ENCODE measurements around the gene FOSB.

The FOSB gene

DNA sequence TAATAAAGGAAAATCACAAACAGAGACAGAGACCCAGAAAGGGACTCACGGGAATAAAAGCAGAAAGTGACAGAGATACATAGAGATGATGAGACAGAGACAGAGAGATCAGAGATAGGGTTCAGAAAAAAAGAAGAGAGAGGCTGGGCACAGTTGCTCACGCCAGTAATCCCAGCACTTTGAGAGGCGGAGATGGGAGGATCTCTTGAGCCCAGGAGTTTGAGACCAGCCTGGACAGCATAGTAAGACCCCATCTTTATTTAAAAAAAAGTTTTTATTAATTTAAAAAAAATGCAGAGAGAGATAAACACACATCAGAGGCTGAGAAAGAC, 19.4 kb upstream of the FOSB start:
- Histone ChIP-seq H3K4me1 (ENCODE audit: control insufficient read depth, insufficient read depth, low read depth, low read length) (peaks cover 23% of the 10 kb centered on the region), H2BK120ac (ENCODE audit: low read depth, low read length) (no peak overlapping the region), H2BK5ac (ENCODE audit: low read depth, low read length, poor library complexity, severe bottlenecking) (no peak overlapping the region), H2AK5ac (ENCODE audit: low read length, severe bottlenecking) (no peak overlapping the region), H3K18ac (ENCODE audit: low read depth in 1 of 2, low read length in 2 of 2) (no peak overlapping the region), H4K91ac (ENCODE audit: low read length) (no peak overlapping the region), H3K9me3 (ENCODE audit: control insufficient read depth, low read length) (no peaks in the 10 kb centered on the region), H3K4ac (ENCODE audit: low read depth in 1 of 2, low read length in 2 of 2) (no peak overlapping the region), H3K23ac (ENCODE audit: low read length in 2 of 2) (no peak overlapping the region), H3K79me1 (replicated peaks; ENCODE audit: low read length, poor library complexity, severe bottlenecking) (no peaks in the 10 kb centered on the region), H2AFZ (ENCODE audit: low read depth, low read length) (no peak overlapping the region), H3K4me3 (ENCODE audit: insufficient read depth in 1 of 2, low read depth in 1 of 2, low read length in 2 of 2) (no peak overlapping the region), H2BK15ac (ENCODE audit: low read depth, poor library complexity, severe bottlenecking) (no peak overlapping the region), H4K8ac (ENCODE audit: low read length) (no peak overlapping the region), H3K9ac (ENCODE audit: low read length) (no peak overlapping the region), H3K36me3 (ENCODE audit: control insufficient read depth in 1 of 2, insufficient read depth in 2 of 2, low read depth in 1 of 2, low read length in 2 of 2) (no peaks in the 10 kb centered on the region), H3K4me2 (ENCODE audit: low read length, poor library complexity, severe bottlenecking) (no peak overlapping the region), H3K14ac (ENCODE audit: low read length in 2 of 2) (no peak overlapping the region), H2BK12ac (ENCODE audit: low read length in 2 of 2) (no peak overlapping the region), H3K27ac (ENCODE audit: low read length, poor library complexity, severe bottlenecking) (no peak overlapping the region), H3K27me3 (ENCODE audit: control insufficient read depth in 1 of 2, insufficient read depth in 1 of 2, low read length in 2 of 2) (no peaks in the 10 kb centered on the region)
- no peak for DNase-seq
- 94% methylated on average over 1 of the region's 3 CpGs for WGBS

DNA sequence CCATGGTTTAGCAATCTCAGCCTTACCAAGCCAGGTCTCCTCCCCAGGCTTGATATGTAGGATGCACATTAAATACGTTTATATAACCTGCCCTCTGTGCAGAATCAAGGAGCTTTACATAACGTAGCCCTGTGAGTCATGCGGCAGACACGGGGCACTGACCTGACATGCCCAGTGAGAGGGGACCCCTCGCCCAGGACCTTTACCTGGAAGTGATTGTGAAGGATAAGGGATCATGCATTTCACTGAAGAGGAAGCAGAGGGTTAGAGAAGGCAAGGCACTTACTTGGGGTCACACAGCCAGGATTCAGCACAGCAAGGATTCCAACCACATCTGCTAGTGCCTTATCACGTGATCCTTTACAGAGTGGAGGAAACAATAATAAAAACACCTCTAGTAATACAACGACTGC, 18.9 kb upstream of the FOSB start:
- H2BK120ac ChIP-seq (ENCODE audit: low read depth, low read length) = no peak overlapping the region
- WGBS = 45% methylated on average over 7 of the region's 7 CpGs

GRCh38 chr19:45450012-45450333, 17.8 kb upstream of the FOSB start:
- peak overlapping the region in 1 of 2 experiments; percentile 92 for H3K4me3 ChIP-seq (ENCODE audit: insufficient read depth in 1 of 2, low read depth in 1 of 2, low read length in 2 of 2)
- H3K23ac ChIP-seq (ENCODE audit: low read length in 2 of 2) = no peak overlapping the region
- H3K9me3 ChIP-seq (ENCODE audit: control insufficient read depth, low read length) = no peaks in the 10 kb centered on the region
- no peak overlapping the region for H2AFZ ChIP-seq (ENCODE audit: low read depth, low read length)
- peak; percentile 37 for DNase-seq
- no peaks in the 10 kb centered on the region for H3K27me3 ChIP-seq (ENCODE audit: control insufficient read depth in 1 of 2, insufficient read depth in 1 of 2, low read length in 2 of 2)
- peak overlapping the region; percentile 56 for H4K8ac ChIP-seq (ENCODE audit: low read length)
- H3K4me2 ChIP-seq (ENCODE audit: low read length, poor library complexity, severe bottlenecking) = peak overlapping the region; percentile 74
- peak overlapping the region; percentile 41 to 59 for H3K18ac ChIP-seq (ENCODE audit: low read depth in 1 of 2, low read length in 2 of 2)
- no peak overlapping the region for H2BK5ac ChIP-seq (ENCODE audit: low read depth, low read length, poor library complexity, severe bottlenecking)
- peak overlapping the region; percentile 99 for H3K9ac ChIP-seq (ENCODE audit: low read length)
- H3K27ac ChIP-seq (ENCODE audit: low read length, poor library complexity, severe bottlenecking) = no peak overlapping the region
- H3K14ac ChIP-seq (ENCODE audit: low read length in 2 of 2) = no peak overlapping the region
- no peaks in the 10 kb centered on the region for H3K79me1 ChIP-seq (replicated peaks; ENCODE audit: low read length, poor library complexity, severe bottlenecking)
- no peak overlapping the region for H2BK120ac ChIP-seq (ENCODE audit: low read depth, low read length)
- peak overlapping the region in 1 of 2 experiments; percentile 13 for H3K4ac ChIP-seq (ENCODE audit: low read depth in 1 of 2, low read length in 2 of 2)
- H2BK12ac ChIP-seq (ENCODE audit: low read length in 2 of 2) = no peak overlapping the region
- H2BK15ac ChIP-seq (ENCODE audit: low read depth, poor library complexity, severe bottlenecking) = no peak overlapping the region
- H3K36me3 ChIP-seq (ENCODE audit: control insufficient read depth in 1 of 2, insufficient read depth in 2 of 2, low read depth in 1 of 2, low read length in 2 of 2) = no peaks in the 10 kb centered on the region
- WGBS = 76% methylated on average over 4 of the region's 5 CpGs
- peaks cover 17% of the 10 kb centered on the region for H3K4me1 ChIP-seq (ENCODE audit: control insufficient read depth, insufficient read depth, low read depth, low read length)
- H2AK5ac ChIP-seq (ENCODE audit: low read length, severe bottlenecking) = no peak overlapping the region
- H4K91ac ChIP-seq (ENCODE audit: low read length) = no peak overlapping the region

More for the DNA sequence above, 18.9 kb upstream of the FOSB start:
- Histone ChIP-seq H3K4me3 (ENCODE audit: insufficient read depth in 1 of 2, low read depth in 1 of 2, low read length in 2 of 2) (no peak overlapping the region), H3K23ac (ENCODE audit: low read length in 2 of 2) (no peak overlapping the region), H4K8ac (ENCODE audit: low read length) (no peak overlapping the region), H3K36me3 (ENCODE audit: control insufficient read depth in 1 of 2, insufficient read depth in 2 of 2, low read depth in 1 of 2, low read length in 2 of 2) (no peaks in the 10 kb centered on the region), H2AFZ (ENCODE audit: low read depth, low read length) (no peak overlapping the region), H3K4me1 (ENCODE audit: control insufficient read depth, insufficient read depth, low read depth, low read length) (peaks cover 22% of the 10 kb centered on the region), H3K14ac (ENCODE audit: low read length in 2 of 2) (no peak overlapping the region), H3K4me2 (ENCODE audit: low read length, poor library complexity, severe bottlenecking) (no peak overlapping the region), H2BK5ac (ENCODE audit: low read depth, low read length, poor library complexity, severe bottlenecking) (no peak overlapping the region), H3K27ac (ENCODE audit: low read length, poor library complexity, severe bottlenecking) (no peak overlapping the region), H3K4ac (ENCODE audit: low read depth in 1 of 2, low read length in 2 of 2) (no peak overlapping the region), H3K27me3 (ENCODE audit: control insufficient read depth in 1 of 2, insufficient read depth in 1 of 2, low read length in 2 of 2) (no peaks in the 10 kb centered on the region), H4K91ac (ENCODE audit: low read length) (no peak overlapping the region), H2AK5ac (ENCODE audit: low read length, severe bottlenecking) (no peak overlapping the region), H2BK15ac (ENCODE audit: low read depth, poor library complexity, severe bottlenecking) (no peak overlapping the region), H3K9me3 (ENCODE audit: control insufficient read depth, low read length) (no peaks in the 10 kb centered on the region), H3K18ac (ENCODE audit: low read depth in 1 of 2, low read length in 2 of 2) (no peak overlapping the region), H3K79me1 (replicated peaks; ENCODE audit: low read length, poor library complexity, severe bottlenecking) (no peaks in the 10 kb centered on the region), H3K9ac (ENCODE audit: low read length) (peak overlapping the region; percentile 99), H2BK12ac (ENCODE audit: low read length in 2 of 2) (no peak overlapping the region)
- peak; percentile 70 for DNase-seq

DNA sequence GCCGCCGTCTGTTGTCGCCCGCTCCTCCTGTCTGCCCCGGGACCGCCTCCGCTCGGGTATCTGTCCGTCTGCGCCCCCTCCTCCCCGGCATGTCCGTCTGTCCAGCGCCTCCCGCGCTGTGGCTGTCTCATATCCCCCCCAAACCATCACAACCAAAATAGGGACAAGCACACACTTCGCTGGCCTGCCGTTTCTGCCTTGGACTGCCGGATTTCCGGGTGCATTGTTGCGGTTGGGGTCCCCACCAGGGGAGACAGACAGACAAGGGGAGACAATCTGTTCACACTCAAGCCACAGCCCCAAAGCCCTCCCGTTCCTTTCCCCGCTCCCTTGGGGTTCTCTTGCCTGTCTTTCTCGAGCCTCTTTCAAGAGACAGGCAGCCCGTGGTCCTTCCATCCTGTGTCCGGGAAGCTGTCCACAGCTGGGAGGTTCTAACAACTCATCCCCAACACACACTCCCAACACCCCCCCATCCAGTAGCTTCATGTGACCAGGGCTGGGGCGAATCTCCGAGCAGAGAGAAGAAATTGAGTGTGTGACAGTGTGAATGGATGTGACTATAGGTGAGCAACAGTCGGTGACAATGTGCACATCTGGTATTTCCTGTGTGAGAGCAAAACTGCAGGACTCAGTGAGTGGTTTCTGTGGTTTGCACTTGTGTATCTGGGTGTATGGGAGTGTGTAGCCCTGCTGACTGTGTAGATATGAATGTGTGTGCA, 16.5 kb upstream of the FOSB start:
- H3K4me2 ChIP-seq (ENCODE audit: low read length, poor library complexity, severe bottlenecking) = peak overlapping the region; percentile 68
- no peaks in the 10 kb centered on the region for H3K36me3 ChIP-seq (ENCODE audit: control insufficient read depth in 1 of 2, insufficient read depth in 2 of 2, low read depth in 1 of 2, low read length in 2 of 2)
- H3K18ac ChIP-seq (ENCODE audit: low read depth in 1 of 2, low read length in 2 of 2) = peak overlapping the region in 1 of 2 experiments; percentile 87
- H3K4me3 ChIP-seq (ENCODE audit: insufficient read depth in 1 of 2, low read depth in 1 of 2, low read length in 2 of 2) = peak overlapping the region; percentile 61 to 92
- peak overlapping the region in 1 of 2 experiments; percentile 85 for H2BK12ac ChIP-seq (ENCODE audit: low read length in 2 of 2)
- H3K9me3 ChIP-seq (ENCODE audit: control insufficient read depth, low read length) = no peaks in the 10 kb centered on the region
- peak overlapping the region in 1 of 2 experiments; percentile 87 for H3K4ac ChIP-seq (ENCODE audit: low read depth in 1 of 2, low read length in 2 of 2)
- H3K14ac ChIP-seq (ENCODE audit: low read length in 2 of 2) = peak overlapping the region in 1 of 2 experiments; percentile 53
- no peak overlapping the region for H4K91ac ChIP-seq (ENCODE audit: low read length)
- peak; percentile 92 for DNase-seq
- peak overlapping the region in 1 of 2 experiments; percentile 47 for H3K23ac ChIP-seq (ENCODE audit: low read length in 2 of 2)
- H2AK5ac ChIP-seq (ENCODE audit: low read length, severe bottlenecking) = no peak overlapping the region
- WGBS = 29% methylated on average over 28 of the region's 28 CpGs
- H3K27ac ChIP-seq (ENCODE audit: low read length, poor library complexity, severe bottlenecking) = no peak overlapping the region
- H3K4me1 ChIP-seq (ENCODE audit: control insufficient read depth, insufficient read depth, low read depth, low read length) = peaks cover 28% of the 10 kb centered on the region
- no peak overlapping the region for H2BK5ac ChIP-seq (ENCODE audit: low read depth, low read length, poor library complexity, severe bottlenecking)
- H2BK120ac ChIP-seq (ENCODE audit: low read depth, low read length) = no peak overlapping the region
- H2AFZ ChIP-seq (ENCODE audit: low read depth, low read length) = peak overlapping the region; percentile 90
- H3K79me1 ChIP-seq (replicated peaks; ENCODE audit: low read length, poor library complexity, severe bottlenecking) = no peaks in the 10 kb centered on the region
- H3K27me3 ChIP-seq (ENCODE audit: control insufficient read depth in 1 of 2, insufficient read depth in 1 of 2, low read length in 2 of 2) = no peaks in the 10 kb centered on the region
- H3K9ac ChIP-seq (ENCODE audit: low read length) = peak overlapping the region; percentile 99
- peak overlapping the region; percentile 31 for H2BK15ac ChIP-seq (ENCODE audit: low read depth, poor library complexity, severe bottlenecking)
- H4K8ac ChIP-seq (ENCODE audit: low read length) = no peak overlapping the region

Measured in mesenchymal stem cell (in vitro differentiated cells and primary cell).